Measurements from ENCODE around the gene PTPRJ.
"Not testable (repeated sequence)": the region's sequence is repeated elsewhere in the genome, so short reads cannot be mapped to it uniquely, and the experiment has no call there.

The PTPRJ gene

GRCh38 chr11:48123934-48124755, 143.8 kb downstream of the PTPRJ start:
- no peak for DNase-seq

DNA sequence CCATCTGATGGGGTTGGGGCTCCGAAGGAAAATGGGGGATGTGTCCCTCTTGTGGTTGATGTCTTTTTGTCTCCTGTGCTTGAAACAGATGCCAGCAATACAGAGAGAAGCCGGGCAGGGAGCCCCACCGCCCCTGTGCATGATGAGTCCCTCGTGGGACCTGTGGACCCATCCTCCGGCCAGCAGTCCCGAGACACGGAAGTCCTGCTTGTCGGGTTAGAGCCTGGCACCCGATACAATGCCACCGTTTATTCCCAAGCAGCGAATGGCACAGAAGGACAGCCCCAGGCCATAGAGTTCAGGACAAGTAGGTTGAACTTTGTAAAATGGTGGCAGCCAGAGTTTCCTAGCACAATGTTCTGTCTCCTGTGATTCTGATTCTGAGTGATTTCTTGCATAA, 144.5 kb downstream of the PTPRJ start:
- no peak for DNase-seq

- no peak for DNase-seq
Measured at GRCh38 chr11:48125866-48126265, 145.5 kb downstream of the PTPRJ start.

- no peak for DNase-seq
Measured at GRCh38 chr11:48127521-48128183, 147.3 kb downstream of the PTPRJ start.

- no peak for DNase-seq
Measured at GRCh38 chr11:48129697-48130395, 149.5 kb downstream of the PTPRJ start.

- DNase-seq, result no peak
Measured at GRCh38 chr11:48134221-48134922, 154.0 kb downstream of the PTPRJ start.

- no peak for DNase-seq
Measured at GRCh38 chr11:48138222-48138621, 157.9 kb downstream of the PTPRJ start.

DNA sequence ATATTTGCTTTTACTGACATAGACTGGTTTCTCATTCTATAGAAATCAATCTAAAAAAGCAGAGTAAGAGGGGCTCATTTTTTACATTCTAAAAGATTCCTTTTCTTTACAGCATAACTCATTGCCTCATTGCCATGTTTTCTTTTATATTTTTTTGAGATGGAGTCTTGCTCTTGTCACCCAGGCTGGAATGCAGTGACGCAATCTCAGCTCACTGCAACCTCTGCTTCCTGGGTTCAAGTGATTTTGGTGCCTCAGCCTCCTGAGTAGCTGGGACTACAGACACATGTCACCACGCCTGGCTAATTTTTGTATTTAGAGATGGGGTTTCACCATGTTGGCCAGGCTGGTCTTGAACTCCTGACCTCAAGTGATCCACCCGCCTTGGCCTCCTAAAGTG, 159.5 kb downstream of the PTPRJ start:
- DNase-seq, result not testable (repeated sequence)

DNA sequence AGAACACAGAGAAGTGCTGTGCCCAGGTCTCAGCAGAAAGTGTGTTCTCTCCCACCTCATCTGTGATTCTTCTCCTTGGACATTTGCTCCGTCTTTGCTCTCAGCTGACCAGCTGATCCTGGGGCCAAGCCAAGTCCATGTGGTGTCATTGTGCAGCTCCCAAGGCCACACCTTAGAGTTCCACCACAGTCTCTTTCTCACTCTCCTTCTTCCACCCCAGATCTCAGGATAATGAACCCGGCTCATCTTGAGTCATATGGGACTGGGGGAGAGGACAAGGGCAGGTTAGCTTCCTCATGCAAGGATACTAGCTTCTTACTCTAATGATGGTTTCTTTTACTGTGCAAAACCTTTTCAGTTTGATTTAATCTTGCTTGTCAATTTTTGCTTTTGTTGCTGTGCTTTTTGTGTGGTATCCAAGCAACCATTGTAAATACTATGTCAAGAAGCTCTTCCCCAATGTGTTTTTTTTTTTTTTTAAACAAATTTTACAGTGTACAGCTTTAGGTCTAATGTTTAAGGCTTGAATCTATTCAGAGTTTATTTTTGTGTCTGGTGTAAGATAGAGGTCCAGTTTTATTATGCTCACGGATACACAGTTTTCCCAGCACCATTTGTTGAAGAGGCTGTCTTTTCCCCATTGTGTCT, 161.2 kb downstream of the PTPRJ start:
- DNase-seq, result no peak

GRCh38 chr11:48142889-48143288, 162.5 kb downstream of the PTPRJ start:
- no peak for DNase-seq

DNA sequence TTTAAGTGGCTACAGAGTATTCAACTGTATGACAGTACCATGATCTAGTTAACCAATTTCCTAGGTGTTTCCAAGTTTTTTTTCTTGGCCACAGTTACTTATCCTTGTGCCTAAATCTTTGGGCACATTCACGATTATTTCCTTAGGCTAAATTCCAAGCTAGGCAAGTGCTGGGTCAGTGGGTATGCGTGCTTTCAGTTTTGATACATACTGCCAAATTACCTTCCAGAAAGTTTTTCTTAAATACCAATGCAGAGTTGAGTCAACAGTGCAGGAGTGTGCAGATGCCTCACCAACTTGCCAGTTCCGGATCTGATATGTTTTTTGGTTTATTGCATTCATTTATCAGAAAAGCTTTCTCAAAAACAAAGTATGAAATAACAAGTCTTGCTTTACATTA, 168.4 kb downstream of the PTPRJ start:
- no peak for DNase-seq

- DNase-seq, result no peak
Measured at GRCh38 chr11:48150213-48150612, 169.9 kb downstream of the PTPRJ start.

- no peak for DNase-seq
Measured at GRCh38 chr11:48154151-48154550, 173.8 kb downstream of the PTPRJ start.

GRCh38 chr11:48161951-48162884, 181.9 kb downstream of the PTPRJ start:
- DNase-seq, result no peak

GRCh38 chr11:48162885-48163268, 182.5 kb downstream of the PTPRJ start:
- DNase-seq, result no peak

GRCh38 chr11:48163360-48164100, 183.2 kb downstream of the PTPRJ start:
- no peak for DNase-seq

- no peak for DNase-seq
Measured at GRCh38 chr11:48164836-48165235, 184.5 kb downstream of the PTPRJ start.

DNA sequence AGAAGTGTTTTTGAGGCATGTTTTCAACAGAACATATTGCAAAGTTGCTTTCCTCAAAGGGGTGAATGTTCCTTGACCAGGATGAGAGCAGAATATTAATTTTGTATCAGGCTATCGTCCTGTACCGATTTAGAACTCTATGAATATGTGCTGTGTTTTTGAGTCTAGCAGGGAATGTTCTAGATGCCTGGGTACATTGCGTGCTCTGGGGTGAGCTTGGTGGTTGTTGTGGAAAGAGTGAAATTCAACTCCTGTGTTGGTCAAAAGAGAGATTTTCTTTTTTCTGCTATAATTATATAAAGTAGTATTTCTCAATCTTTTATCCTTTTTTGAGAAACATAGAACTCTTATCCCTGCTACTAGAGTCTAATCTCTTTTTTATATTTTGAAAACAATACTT, 185.1 kb downstream of the PTPRJ start:
- DNase-seq, result no peak

GRCh38 chr11:48167380-48167779, 187.0 kb downstream of the PTPRJ start:
- no peak for DNase-seq

DNA sequence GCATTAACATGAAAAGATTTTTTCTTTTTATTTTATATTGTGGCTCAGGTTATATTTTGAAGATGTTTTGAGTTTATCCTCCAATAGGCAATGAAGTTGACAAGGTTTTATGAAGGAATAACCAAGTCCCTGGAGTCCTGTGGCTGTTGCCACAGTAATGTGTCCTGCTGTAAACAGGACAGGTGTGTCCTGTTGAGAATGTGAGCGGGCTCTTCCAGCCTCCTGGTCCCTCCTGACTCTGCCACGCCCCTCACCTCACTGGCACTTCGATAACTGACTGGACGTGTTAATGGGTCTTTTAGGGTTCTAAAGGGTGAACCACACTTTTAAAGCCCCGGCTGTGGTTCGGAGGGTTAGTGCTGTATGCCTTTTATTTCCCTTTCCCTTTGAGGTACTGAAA, 188.5 kb downstream of the PTPRJ start:
- DNase-seq, result no peak

DNA sequence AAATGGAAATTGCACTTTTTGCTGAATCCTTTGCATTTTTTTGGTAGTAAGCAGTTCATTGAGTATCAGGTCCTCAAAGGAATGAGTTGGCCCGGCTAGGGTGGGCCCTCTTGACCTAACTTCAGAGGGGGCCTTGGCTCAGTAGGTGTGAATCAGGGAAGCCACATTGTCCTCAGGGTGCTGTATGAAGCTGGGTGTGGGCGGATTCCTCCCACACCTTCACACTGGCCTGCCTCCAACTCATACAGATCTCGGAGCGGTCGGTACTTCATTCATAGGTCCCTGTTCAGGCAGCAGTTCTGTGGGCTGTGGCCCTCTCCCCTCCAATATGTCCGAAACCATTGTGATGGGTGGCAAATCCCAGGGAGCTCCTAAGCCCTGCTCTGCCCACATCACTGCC, 188.9 kb downstream of the PTPRJ start:
- no peak for DNase-seq
